Esophagus squamous epithelium (tissue), 4 donors: ENCODE results near the gene TUBA3C.

ENCODE experiments used
- POLR2A ChIP-seq, 4 donors: fragments of 450-650 bp; IDR thresholded peaks; one replicate each; pipeline ENCODE4 v1.6.1; 2017; ENCODE audit warnings: antibody characterized with exemption in 4 of 4, mild to moderate bottlenecking in 4 of 4, moderate library complexity in 3 of 4
- TF ChIP-seq, protein P1 (sequence below), 6 experiments: fragments of 450-650 bp in 4 of 6; fragments of 200-600 bp in 2 of 6; sonication (generic) in 2 of 6; IDR thresholded peaks; one replicate each; pipeline ENCODE4 v1.5.1; 2016 to 2019; ENCODE audit warnings: antibody characterized with exemption in 6 of 6, mild to moderate bottlenecking in 4 of 6, moderate library complexity in 4 of 6

DNA sequence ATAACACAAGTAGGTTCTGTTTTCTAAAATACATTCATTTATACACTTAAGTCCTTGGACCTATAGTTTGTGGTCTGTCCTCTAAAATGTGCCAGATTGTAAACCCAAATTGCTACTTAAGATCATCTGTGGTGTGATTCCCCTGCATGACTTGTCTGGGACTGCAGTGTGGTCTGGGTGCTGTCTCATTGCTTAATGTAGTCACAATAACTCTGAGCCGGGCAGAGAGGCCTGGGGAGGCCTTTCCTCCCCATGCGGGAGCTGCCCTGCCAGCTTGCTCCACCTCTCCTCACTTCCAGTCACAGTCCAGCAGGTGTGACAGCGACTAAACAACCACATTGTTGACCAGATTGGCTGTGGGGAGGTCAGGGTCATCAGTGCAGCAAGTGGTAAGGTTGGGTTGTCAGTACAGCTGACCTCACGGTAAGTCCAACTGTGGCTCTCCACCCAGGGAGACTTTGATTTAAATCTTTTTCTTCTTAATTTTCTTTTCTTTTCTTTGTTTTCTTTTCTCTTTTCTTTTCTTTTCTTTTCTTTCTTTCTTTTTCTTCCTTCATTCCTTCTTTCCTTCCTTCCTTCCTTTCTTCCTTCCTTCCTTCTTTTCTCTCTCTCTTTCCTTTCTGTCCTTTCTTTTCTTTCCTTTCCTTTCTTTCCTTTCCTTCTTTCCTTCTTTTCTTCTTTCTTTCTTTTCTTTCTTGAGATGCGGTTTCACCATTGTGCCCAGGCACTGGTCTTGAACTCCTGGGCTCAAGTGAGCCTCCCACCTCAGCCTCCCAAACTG, 4.4 kb upstream of the TUBA3C start:
- no peak for TF ChIP-seq POLR2A (IDR thresholded peaks at IDR 0.05)
- TF ChIP-seq, protein P1, sequence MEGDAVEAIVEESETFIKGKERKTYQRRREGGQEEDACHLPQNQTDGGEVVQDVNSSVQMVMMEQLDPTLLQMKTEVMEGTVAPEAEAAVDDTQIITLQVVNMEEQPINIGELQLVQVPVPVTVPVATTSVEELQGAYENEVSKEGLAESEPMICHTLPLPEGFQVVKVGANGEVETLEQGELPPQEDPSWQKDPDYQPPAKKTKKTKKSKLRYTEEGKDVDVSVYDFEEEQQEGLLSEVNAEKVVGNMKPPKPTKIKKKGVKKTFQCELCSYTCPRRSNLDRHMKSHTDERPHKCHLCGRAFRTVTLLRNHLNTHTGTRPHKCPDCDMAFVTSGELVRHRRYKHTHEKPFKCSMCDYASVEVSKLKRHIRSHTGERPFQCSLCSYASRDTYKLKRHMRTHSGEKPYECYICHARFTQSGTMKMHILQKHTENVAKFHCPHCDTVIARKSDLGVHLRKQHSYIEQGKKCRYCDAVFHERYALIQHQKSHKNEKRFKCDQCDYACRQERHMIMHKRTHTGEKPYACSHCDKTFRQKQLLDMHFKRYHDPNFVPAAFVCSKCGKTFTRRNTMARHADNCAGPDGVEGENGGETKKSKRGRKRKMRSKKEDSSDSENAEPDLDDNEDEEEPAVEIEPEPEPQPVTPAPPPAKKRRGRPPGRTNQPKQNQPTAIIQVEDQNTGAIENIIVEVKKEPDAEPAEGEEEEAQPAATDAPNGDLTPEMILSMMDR (IDR thresholded peaks at IDR 0.05), result no peak
